Epithelial cell of proximal tubule (primary cell): ENCODE data around the gene PPM1E. TPM values are rescaled to one million over a fixed set of nuclear protein-coding genes. Genes with fewer than 3 reads are reported as not detected.

Experiments used
- DNase-seq: peaks from one replicate; pipeline ENCODE4 v3.0.0-alpha.2; 2011; ENCODE audit warnings: low read depth
- H3K4me3 ChIP-seq: 2 replicates; pipeline ENCODE4 v1.5.1; 2011; ENCODE audit warnings: low read depth, mild to moderate bottlenecking, low read length
- total RNA-seq: library from RNA; depleted of rRNA; stranded (reverse); fragments of >200 nt; gene quantifications from 2 replicates; pipeline ENCODE4 v1.2.3, GENCODE V29; 2015
- TF ChIP-seq, protein P1 (sequence below): conservative IDR thresholded peaks from 2 replicates; pipeline ENCODE4 v1.5.1; 2012; ENCODE audit warnings: low read depth, mild to moderate bottlenecking, low read length

The PPM1E gene
- total RNA-seq, 1 donor from 2014 or later, result 1.7 TPM

DNA sequence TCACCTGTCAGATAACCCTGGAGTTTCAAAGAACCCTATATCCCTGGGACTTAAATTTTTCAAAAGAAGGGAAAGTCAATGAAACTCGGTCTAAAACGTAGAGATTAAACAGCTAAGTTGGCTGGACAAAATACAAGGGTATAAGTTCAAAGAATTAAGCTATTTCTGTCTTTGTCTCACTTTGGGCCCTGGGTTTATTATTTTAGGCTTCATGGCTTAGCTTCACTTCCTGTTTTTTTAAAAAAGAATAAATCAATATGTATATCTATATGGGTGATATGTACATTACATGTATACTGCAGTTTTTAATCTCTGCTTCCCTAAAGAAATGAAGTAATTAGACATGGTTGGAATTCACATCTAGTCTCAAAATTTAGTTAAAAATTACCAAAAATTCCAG is 218.7 kb downstream of the PPM1E start:
- no peak for DNase-seq
- H3K4me3 ChIP-seq, result no peak overlapping the region
- TF ChIP-seq, protein P1, sequence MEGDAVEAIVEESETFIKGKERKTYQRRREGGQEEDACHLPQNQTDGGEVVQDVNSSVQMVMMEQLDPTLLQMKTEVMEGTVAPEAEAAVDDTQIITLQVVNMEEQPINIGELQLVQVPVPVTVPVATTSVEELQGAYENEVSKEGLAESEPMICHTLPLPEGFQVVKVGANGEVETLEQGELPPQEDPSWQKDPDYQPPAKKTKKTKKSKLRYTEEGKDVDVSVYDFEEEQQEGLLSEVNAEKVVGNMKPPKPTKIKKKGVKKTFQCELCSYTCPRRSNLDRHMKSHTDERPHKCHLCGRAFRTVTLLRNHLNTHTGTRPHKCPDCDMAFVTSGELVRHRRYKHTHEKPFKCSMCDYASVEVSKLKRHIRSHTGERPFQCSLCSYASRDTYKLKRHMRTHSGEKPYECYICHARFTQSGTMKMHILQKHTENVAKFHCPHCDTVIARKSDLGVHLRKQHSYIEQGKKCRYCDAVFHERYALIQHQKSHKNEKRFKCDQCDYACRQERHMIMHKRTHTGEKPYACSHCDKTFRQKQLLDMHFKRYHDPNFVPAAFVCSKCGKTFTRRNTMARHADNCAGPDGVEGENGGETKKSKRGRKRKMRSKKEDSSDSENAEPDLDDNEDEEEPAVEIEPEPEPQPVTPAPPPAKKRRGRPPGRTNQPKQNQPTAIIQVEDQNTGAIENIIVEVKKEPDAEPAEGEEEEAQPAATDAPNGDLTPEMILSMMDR, result no peak

DNA sequence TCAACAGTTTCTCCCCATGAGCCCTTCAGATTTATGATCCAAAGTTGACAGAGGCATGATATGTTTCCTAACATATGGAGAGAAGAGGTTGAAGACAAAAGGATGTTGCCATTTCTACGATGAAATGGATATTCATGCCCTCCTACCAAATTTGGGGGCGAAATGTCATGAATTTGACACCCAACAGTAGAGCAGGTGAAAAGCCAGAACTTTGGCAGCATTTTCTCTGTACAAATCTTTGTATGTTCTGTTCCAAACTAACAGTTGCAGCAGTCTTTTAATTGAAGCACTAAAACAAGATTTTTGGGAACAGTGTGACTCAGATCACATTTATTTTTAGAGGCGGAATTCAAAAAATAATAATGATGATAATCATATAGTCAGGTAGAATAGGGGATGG is 220.9 kb downstream of the PPM1E start:
- DNase-seq, result no peak
- H3K4me3 ChIP-seq, result no peak overlapping the region
- TF ChIP-seq, protein P1, result no peak

DNA sequence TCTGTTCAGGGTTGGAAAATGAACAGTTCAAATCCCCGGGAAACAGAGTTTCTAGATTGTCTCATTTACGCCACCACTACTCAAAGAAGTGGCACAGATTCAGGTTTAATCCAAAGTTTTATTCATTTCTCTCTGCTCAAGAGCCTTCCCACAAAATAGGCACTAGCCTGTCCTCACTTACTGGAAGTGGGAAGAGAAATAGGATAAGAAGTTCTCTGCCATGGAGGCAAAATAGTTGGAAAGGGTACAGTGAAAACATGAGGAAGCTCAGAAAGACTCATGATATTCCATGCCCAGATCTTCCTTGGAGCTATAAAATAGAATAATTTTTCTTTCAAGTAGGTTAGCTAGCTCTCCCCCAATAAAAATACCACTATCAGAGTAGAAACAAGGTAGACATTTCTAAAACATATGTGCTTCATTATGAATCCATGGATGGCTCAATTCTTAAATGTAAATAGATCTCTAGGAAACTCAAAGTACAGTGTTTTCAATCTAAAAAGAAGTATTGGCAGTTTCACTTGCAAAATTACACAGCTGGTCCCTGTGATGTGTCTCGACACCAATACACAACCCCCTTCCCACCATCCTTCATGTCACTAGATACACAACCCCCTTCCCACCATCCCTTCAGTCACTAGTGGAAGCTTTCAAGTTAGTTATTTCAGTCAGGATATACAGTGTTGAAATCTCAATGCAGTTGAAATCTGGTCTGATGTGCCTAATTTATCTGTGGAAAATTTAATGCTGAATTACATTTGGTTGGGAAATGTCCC is 225.2 kb downstream of the PPM1E start:
- TF ChIP-seq, protein P1, result no peak
- H3K4me3 ChIP-seq, result no peak overlapping the region
- no peak for DNase-seq

DNA sequence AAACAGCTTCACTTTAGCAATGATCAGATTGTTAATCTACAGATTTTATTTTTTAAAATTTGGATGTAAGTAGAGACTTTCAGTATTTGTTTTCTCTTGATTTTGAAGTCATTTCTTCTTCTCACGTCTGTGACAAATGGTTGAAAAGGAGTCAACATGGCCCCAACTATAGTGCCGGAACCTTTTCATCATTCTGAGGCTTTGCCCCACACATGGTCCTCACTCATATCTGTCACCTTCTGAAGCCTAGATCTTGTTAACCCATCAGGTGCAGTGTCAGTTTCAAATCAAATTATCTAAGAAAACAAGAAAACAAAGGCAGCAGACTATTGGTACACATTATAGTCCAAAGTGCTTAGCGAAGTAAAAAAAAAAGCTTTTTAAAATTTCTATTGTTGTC is 227.0 kb downstream of the PPM1E start:
- DNase-seq, result no peak
- TF ChIP-seq, protein P1, result no peak
- no peak overlapping the region for H3K4me3 ChIP-seq

DNA sequence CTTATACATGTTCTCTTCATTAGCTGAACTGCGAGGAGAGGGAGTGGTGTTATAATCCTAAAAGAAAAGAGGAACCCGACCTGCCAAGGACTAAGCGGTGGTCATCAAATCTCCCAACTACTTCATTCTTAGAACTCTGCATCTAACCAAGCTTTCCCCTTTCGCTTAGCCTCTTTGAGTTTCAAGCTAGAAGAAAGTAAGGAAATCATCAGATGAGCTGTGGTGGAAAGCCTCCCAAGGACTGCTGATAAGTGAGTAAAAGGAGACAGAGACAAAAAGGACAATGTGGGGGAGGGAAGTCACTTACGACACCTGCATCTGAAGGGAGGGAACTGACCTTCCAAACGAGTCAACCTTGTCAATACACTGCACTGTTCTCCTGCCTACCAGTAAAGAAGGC is 229.7 kb downstream of the PPM1E start:
- no peak for DNase-seq
- TF ChIP-seq, protein P1, result no peak
- no peak overlapping the region for H3K4me3 ChIP-seq

DNA sequence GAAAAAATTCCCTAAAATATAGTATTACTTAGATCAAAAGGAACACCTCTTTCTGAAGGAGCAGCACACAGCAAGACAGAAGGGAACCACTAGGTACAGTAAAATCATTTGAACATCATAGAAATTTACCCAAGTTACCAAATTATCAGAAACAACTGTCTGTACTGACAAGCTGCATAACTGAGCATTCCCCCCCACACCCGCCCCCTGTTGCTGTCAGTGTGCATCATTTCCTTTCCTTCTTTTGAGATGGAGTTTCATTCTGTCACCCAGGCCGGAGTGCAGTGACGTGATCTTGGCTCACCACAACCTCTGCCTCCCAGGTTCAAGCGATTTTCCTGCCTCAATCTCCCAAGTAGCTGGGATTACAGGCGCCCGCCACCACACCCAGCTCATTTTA is 230.3 kb downstream of the PPM1E start:
- TF ChIP-seq, protein P1, result no peak
- no peak overlapping the region for H3K4me3 ChIP-seq
- DNase-seq, result no peak

DNA sequence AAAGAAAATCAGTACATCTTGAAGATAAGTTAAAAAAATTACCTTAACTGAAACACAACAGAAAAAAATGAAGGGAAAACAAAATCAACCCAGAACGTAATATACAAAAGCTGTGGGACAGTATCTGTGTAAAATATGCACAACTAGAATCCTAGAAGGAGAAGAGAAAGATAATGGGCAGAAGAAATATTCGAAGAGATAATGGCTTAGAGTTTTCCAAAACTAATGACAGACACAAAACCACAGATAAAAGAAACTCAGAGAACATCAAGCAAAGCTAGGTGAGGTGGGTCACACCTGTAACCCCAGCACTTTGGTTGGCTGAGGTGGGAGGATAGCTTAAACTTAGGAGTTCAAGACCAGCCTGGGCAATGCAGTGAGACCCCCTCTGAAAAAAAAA is 234.0 kb downstream of the PPM1E start:
- no peak overlapping the region for H3K4me3 ChIP-seq
- TF ChIP-seq, protein P1, result no peak
- DNase-seq, result no peak
